IPS-18a (cell line): Measurements from ENCODE around the gene GRIN2A.

Experiments
- H3K27ac ChIP-seq: one replicate; pipeline ENCODE4 v1.5.1; 2013; ENCODE audit warnings: low read length
- H3K27me3 ChIP-seq: one replicate; pipeline ENCODE4 v1.6.1; 2013; ENCODE audit warnings: mild to moderate bottlenecking, low read length; ENCODE audit not compliant: control insufficient read depth, insufficient read depth
- H3K36me3 ChIP-seq: one replicate; pipeline ENCODE4 v1.6.1; 2013; ENCODE audit warnings: low read depth, low read length; ENCODE audit not compliant: control insufficient read depth
- H3K4me1 ChIP-seq: one replicate; pipeline ENCODE4 v1.6.1; 2013; ENCODE audit warnings: low read depth, low read length; ENCODE audit not compliant: control insufficient read depth
- H3K4me3 ChIP-seq: one replicate; pipeline ENCODE4 v1.5.1; 2013; ENCODE audit warnings: low read length
- H3K9ac ChIP-seq: one replicate; pipeline ENCODE4 v1.6.1; 2013; ENCODE audit warnings: mild to moderate bottlenecking, low read length, moderate library complexity
- H3K9me3 ChIP-seq: one replicate; pipeline ENCODE4 v1.6.1; 2013; ENCODE audit warnings: low read depth, low read length; ENCODE audit not compliant: control insufficient read depth

The GRIN2A gene

DNA sequence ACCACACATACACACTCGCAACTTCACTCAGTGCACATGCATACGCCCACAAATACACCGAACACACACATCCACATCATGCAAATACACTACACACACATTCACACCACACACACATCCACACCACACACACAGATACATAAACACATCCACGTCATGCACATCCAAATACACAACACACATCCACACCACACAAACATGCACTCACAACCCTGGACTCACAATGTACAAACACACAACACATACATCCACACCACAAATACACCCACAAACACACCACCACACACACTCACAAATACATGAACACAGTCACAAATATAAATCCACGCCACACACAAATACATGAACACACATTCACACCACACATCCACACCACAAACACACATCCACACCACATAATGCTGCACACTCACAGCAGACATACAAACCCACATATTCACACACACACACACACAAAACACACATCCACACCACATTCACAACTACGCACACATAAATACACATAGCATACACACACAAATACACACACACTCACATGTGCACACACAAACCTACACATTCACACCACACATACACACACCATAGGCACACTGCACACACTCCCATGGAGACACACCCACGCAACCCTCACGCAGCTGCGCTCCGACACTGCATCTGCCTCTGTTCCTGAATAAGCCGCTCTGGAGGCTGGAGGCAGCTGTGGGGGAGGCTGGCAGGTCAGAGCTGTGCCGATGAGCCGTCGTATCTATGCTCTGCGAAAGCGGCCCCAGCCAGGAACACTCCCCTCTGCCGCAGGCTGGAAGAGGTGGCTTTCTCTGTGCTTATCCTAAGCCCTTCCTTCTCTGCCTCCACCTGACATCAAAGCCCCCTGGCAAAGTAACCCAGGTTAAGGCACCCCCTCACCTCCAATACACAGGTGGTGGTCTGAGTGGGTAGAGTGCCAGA lies 141.8 kb downstream of the GRIN2A start:
- H3K4me1 ChIP-seq = no peaks in the 10 kb centered on the region
- no peaks in the 10 kb centered on the region for H3K27me3 ChIP-seq
- H3K36me3 ChIP-seq = no peaks in the 10 kb centered on the region
- no peak overlapping the region for H3K27ac ChIP-seq
- no peak overlapping the region for H3K9ac ChIP-seq
- no peaks in the 10 kb centered on the region for H3K9me3 ChIP-seq
- no peak overlapping the region for H3K4me3 ChIP-seq

DNA sequence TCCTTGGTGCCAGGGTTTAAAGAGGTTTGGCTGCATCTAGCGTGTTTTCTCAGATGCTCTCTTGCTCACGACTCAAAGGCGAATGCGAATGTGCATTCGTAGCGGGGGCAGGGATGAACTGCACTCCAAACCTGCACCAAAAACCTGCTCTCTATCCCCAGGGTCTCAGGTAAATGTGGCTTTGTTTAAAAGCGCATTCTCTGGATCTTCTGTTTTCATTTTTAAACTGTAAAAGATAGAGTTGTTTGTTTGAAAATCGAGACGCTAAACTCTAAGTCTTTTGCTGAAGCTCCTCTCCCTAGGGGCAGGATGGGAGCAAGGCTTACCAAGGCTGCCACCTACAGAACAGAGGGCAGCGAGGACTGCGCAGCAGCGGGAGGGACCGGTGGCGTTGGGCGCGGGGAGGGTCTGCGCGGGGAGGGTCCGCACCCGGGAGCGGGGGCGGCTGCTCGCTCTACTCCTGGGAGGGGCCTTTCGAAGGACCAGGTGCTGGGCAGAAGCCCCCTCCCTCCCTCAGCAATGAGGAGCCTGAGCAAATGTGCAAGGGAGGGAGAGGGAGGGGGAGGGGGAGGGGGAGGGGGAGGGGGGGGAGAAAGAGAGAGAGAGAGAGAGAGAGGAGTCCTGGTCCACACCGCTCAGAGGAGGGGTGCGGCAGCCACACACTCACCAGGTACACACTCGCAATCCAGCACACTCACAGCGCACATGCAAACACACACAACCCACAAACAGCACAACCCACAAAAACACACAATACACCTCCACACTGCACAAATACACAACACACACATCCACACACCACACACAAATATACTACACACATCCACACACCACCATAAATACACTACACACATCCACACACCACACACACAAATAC lies 142.8 kb downstream of the GRIN2A start:
- no peaks in the 10 kb centered on the region for H3K4me1 ChIP-seq
- no peak overlapping the region for H3K27ac ChIP-seq
- peak overlapping the region; percentile 46 for H3K9ac ChIP-seq
- H3K4me3 ChIP-seq = peak overlapping the region; percentile 57
- no peaks in the 10 kb centered on the region for H3K36me3 ChIP-seq
- no peaks in the 10 kb centered on the region for H3K27me3 ChIP-seq
- no peaks in the 10 kb centered on the region for H3K9me3 ChIP-seq

DNA sequence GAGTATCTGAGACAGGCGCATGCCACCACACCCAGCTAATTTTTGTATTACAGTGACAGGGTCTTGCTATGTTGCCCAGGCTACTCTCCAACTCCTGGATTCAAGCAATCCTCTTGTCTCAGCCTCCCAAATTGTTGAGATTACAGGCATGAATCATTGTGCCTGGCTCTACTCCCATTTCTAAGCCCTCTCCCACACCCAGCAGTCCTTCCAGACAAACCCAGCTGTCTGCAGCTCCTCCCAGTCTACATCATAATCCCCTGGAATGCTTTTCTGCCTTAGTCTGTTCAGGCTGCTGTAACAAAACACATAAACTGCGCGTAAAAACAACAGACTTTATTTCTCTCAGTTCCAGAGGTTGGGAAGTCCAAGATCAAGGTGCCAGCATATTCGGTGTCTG lies 144.5 kb downstream of the GRIN2A start:
- H3K4me3 ChIP-seq = no peak overlapping the region
- H3K4me1 ChIP-seq = no peaks in the 10 kb centered on the region
- no peak overlapping the region for H3K9ac ChIP-seq
- no peak overlapping the region for H3K27ac ChIP-seq
- H3K27me3 ChIP-seq = no peaks in the 10 kb centered on the region
- H3K9me3 ChIP-seq = no peaks in the 10 kb centered on the region
- H3K36me3 ChIP-seq = no peaks in the 10 kb centered on the region

DNA sequence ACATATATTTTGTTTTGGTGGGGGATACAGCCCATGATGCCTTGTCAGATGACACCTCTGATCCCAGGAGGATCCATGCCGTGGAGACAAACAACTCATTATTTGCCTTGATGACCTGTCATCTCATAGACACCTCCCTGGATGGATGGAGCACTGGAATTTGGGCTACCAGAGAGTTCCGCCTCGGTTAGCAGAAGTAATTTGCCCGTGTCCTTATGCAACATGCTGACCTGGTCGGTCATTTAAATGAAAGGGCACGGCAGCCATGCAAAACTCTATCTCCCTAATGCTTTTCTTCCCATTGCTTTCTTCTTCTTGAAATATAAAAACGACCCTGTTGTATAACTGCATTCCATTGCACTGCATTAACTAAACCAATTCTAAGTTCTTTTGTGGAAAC lies 145.3 kb downstream of the GRIN2A start:
- Histone ChIP-seq H3K4me1 (no peaks in the 10 kb centered on the region), H3K4me3 (no peak overlapping the region), H3K27me3 (no peaks in the 10 kb centered on the region), H3K27ac (no peak overlapping the region), H3K9ac (no peak overlapping the region), H3K36me3 (no peaks in the 10 kb centered on the region), H3K9me3 (no peaks in the 10 kb centered on the region)

DNA sequence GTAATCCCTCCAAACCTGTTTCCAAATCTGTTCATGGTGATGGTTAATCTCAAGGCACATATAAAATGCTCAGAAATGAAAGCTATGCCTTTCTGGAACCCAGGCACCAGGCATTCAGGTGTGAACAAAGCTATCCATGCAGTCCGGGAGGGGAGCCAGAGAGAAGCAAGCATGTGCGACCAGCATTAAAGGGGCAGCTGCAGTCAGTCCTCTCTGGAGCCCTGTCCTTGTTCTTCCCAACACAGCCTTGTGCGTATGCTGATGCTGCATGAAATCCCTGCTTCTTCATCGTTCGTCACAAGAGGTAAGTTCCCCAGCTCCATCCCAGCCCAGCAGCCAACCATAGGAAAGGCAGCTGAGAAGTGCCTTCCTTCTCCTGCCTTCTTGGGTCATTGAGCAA lies 148.7 kb downstream of the GRIN2A start:
- no peaks in the 10 kb centered on the region for H3K27me3 ChIP-seq
- H3K36me3 ChIP-seq = no peaks in the 10 kb centered on the region
- H3K9me3 ChIP-seq = no peaks in the 10 kb centered on the region
- no peaks in the 10 kb centered on the region for H3K4me1 ChIP-seq
- H3K27ac ChIP-seq = no peak overlapping the region
- H3K9ac ChIP-seq = no peak overlapping the region
- no peak overlapping the region for H3K4me3 ChIP-seq

DNA sequence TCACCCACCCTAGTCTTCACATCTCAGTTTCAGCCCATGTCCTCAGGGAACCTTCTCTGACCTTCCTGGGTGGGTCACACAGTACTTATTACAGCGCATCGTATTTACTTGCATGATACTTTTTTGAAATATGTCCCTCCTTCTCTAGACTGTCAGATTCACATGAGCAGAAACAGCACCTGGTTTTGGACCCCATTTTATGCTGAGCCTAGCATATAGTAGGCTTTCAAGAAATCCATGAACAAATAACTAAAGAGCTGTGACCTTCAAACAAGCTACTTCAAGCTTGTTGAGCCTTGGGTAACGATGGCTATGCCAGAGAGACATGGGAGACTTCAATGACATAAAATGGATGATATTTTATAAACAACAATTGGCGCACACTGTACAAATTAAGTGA lies 150.3 kb downstream of the GRIN2A start:
- no peak overlapping the region for H3K4me3 ChIP-seq
- H3K4me1 ChIP-seq = no peaks in the 10 kb centered on the region
- H3K27me3 ChIP-seq = no peaks in the 10 kb centered on the region
- H3K9ac ChIP-seq = no peak overlapping the region
- H3K36me3 ChIP-seq = no peaks in the 10 kb centered on the region
- no peaks in the 10 kb centered on the region for H3K9me3 ChIP-seq
- H3K27ac ChIP-seq = no peak overlapping the region

DNA sequence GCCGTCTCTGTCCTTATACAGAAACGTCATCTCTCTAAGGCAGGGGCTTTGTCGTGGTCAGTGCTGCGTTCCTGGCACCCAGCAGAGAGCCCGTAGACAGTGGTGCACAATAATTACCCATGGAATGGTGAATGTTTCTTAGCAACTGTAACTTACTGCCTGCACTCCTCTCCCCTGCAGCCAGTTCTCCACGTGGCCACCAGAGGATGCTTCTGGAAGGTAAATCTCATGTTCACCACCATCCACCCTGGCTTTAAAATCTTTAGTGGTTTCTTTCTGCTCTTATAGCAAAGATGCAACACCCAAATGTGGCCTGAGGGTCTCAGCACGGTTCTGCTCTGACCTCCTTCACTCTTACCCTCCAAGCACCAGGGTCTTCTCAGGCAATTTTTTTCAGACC lies 150.8 kb downstream of the GRIN2A start:
- Histone ChIP-seq H3K9me3 (no peaks in the 10 kb centered on the region), H3K4me3 (no peak overlapping the region), H3K27me3 (no peaks in the 10 kb centered on the region), H3K4me1 (no peaks in the 10 kb centered on the region), H3K36me3 (no peaks in the 10 kb centered on the region), H3K9ac (no peak overlapping the region), H3K27ac (no peak overlapping the region)

DNA sequence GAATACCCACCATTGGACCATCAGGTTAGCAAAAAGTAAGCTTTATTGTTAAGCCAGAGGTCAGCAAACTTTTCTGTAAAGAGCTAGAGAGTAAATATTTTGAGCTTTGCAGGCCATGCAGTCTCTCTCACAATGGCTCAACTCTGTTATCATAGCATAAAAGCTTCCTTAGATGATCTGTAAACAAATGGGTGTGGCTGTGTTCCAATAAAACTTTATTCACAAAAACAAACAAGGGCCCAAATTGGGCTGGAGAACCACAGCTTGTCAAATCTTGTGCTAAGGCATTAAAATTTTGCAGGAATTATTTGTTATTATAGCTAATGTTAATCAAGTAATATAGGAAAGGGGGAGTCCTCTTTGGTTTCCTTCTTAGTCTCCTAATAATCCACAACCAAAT lies 153.6 kb downstream of the GRIN2A start:
- Histone ChIP-seq H3K36me3 (no peaks in the 10 kb centered on the region), H3K9ac (no peak overlapping the region), H3K4me1 (no peaks in the 10 kb centered on the region), H3K27ac (no peak overlapping the region), H3K9me3 (no peaks in the 10 kb centered on the region), H3K4me3 (no peak overlapping the region), H3K27me3 (no peaks in the 10 kb centered on the region)

DNA sequence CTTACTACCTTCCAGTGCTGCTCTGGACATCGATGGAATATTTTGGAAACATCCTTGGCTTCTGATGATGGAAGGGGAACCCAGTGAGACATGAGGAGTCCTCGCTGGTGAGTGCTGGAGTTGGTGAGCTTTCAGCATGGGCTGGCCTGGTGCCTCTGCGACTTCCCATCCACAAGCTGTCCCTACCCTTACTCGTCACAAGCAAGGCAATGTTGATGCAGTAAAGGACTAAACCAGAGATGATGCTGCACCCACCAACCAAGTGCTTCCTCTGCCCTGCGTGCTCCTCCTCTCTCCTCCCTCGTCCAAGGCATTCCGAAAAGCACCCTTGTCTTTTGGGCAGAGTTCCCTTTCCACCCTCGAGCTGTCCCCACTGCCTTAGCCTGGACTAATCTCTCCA lies 154.7 kb downstream of the GRIN2A start:
- H3K9me3 ChIP-seq = no peaks in the 10 kb centered on the region
- H3K36me3 ChIP-seq = no peaks in the 10 kb centered on the region
- no peaks in the 10 kb centered on the region for H3K4me1 ChIP-seq
- H3K27me3 ChIP-seq = no peaks in the 10 kb centered on the region
- H3K4me3 ChIP-seq = no peak overlapping the region
- no peak overlapping the region for H3K27ac ChIP-seq
- no peak overlapping the region for H3K9ac ChIP-seq

DNA sequence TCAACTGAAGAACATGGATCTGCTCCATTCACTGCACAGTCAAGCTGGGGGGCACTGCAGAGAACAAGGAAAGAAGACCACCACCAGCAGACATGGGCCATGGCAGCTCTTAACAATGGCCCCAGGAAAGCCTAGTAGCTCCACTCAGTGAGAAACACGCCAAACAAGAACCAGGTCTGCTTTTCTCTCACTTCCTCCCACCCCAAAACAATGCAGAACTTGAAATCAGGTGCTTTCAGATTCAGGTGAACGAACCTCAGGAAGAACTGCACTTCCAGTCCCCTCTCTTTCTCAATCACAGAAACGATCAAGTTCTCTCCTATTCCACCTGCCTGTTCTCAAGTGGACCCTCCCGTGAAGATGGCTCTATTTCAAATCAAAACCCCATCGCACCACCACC lies 155.6 kb downstream of the GRIN2A start:
- Histone ChIP-seq H3K27ac (no peak overlapping the region), H3K9ac (no peak overlapping the region), H3K36me3 (no peaks in the 10 kb centered on the region), H3K4me3 (no peak overlapping the region), H3K4me1 (no peaks in the 10 kb centered on the region), H3K27me3 (no peaks in the 10 kb centered on the region), H3K9me3 (no peaks in the 10 kb centered on the region)

DNA sequence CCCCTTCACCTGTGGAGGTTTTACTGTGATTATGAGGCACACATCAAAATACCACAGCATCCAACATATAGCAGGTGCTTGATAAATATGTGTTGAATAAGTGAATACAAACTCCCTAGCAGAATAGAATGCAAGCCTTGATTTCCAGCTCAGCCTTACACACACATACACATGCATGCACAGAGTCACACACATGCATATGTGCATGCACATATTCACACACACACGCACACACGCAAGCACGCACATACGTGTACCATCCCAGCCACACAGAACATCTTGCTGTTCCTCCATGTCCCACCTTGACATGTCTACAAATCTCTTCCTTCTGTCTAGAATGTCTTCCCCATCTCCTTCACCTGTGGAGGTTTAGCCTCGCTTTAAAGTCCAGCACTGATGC lies 160.1 kb downstream of the GRIN2A start:
- H3K4me3 ChIP-seq = no peak overlapping the region
- no peaks in the 10 kb centered on the region for H3K27me3 ChIP-seq
- no peaks in the 10 kb centered on the region for H3K9me3 ChIP-seq
- H3K36me3 ChIP-seq = no peaks in the 10 kb centered on the region
- H3K9ac ChIP-seq = no peak overlapping the region
- H3K4me1 ChIP-seq = no peaks in the 10 kb centered on the region
- H3K27ac ChIP-seq = no peak overlapping the region
